Panc1 (cell line): Measurements from ENCODE around the gene CD79A.

Source experiments
- REST ChIP-seq, 2 experiments: IDR thresholded peaks; 2 replicates each; pipeline ENCODE4 v1.6.1; 2011 to 2012; ENCODE audit warnings: low read depth in 2 of 2, control low read depth in 1 of 2, low read length in 1 of 2, mild to moderate bottlenecking in 1 of 2, moderate library complexity in 1 of 2; ENCODE audit not compliant: insufficient read depth in 1 of 2
- SIN3A ChIP-seq: IDR thresholded peaks from 2 replicates; pipeline ENCODE4 v1.6.1; 2012; ENCODE audit warnings: low read depth, mild to moderate bottlenecking, low read length, moderate library complexity, borderline replicate concordance; ENCODE audit not compliant: insufficient read depth
- TF ChIP-seq, protein P1 (sequence below): fragments of 450-650 bp; IDR thresholded peaks from 2 replicates; pipeline ENCODE4 v1.5.1; 2017; ENCODE audit warnings: mild to moderate bottlenecking

- TF ChIP-seq, protein P1, sequence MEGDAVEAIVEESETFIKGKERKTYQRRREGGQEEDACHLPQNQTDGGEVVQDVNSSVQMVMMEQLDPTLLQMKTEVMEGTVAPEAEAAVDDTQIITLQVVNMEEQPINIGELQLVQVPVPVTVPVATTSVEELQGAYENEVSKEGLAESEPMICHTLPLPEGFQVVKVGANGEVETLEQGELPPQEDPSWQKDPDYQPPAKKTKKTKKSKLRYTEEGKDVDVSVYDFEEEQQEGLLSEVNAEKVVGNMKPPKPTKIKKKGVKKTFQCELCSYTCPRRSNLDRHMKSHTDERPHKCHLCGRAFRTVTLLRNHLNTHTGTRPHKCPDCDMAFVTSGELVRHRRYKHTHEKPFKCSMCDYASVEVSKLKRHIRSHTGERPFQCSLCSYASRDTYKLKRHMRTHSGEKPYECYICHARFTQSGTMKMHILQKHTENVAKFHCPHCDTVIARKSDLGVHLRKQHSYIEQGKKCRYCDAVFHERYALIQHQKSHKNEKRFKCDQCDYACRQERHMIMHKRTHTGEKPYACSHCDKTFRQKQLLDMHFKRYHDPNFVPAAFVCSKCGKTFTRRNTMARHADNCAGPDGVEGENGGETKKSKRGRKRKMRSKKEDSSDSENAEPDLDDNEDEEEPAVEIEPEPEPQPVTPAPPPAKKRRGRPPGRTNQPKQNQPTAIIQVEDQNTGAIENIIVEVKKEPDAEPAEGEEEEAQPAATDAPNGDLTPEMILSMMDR: no peak
- no peak for TF ChIP-seq SIN3A
- no peak for TF ChIP-seq REST (IDR thresholded peaks at IDR 0.05; ENCODE audit: insufficient read depth in 1 of 2, low read depth in 2 of 2, low read length in 1 of 2)
Observed at GRCh38 chr19:41837981-41838708, 38.9 kb upstream of the CD79A start.
